DMS53 treated with DMSO at 0.1 percent for 48 hours (cell line): Measurements from ENCODE around the gene TMEM37.

Experiments
- DNase-seq: peaks from one replicate; lab custom pipeline; 2025; ENCODE audit not compliant: unreplicated experiment; lab: John Stamatoyannopoulos, UW

The TMEM37 gene

GRCh38 chr2:119417908-119418307 is 13.7 kb upstream of the TMEM37 start:
- no peak for DNase-seq

GRCh38 chr2:119419065-119419464 is 12.6 kb upstream of the TMEM37 start:
- DNase-seq: no peak

GRCh38 chr2:119419803-119420508 is 11.7 kb upstream of the TMEM37 start:
- no peak for DNase-seq

- no peak for DNase-seq
Measured at GRCh38 chr2:119421304-119421703, 10.3 kb upstream of the TMEM37 start.

GRCh38 chr2:119421741-119422140 is 9.9 kb upstream of the TMEM37 start:
- no peak for DNase-seq

GRCh38 chr2:119422360-119423107 is 9.1 kb upstream of the TMEM37 start:
- no peak for DNase-seq

GRCh38 chr2:119423108-119423444 is 8.6 kb upstream of the TMEM37 start:
- DNase-seq: no peak

GRCh38 chr2:119423811-119424210 is 7.8 kb upstream of the TMEM37 start:
- DNase-seq: no peak

GRCh38 chr2:119424284-119425118 is 7.2 kb upstream of the TMEM37 start:
- no peak for DNase-seq

GRCh38 chr2:119425119-119425405 is 6.6 kb upstream of the TMEM37 start:
- no peak for DNase-seq

- DNase-seq: no peak
Measured at GRCh38 chr2:119425620-119426395, 5.8 kb upstream of the TMEM37 start.

- no peak for DNase-seq
Measured at GRCh38 chr2:119426396-119426675, 5.3 kb upstream of the TMEM37 start.

- no peak for DNase-seq
Measured at GRCh38 chr2:119426801-119427395, 4.8 kb upstream of the TMEM37 start.

GRCh38 chr2:119427756-119428155 is 3.9 kb upstream of the TMEM37 start:
- DNase-seq: no peak

- no peak for DNase-seq
Measured at GRCh38 chr2:119428488-119429224, 3.0 kb upstream of the TMEM37 start.

GRCh38 chr2:119429225-119429981 is 2.3 kb upstream of the TMEM37 start:
- DNase-seq: no peak

- DNase-seq: no peak
Measured at GRCh38 chr2:119430023-119430498, 1.6 kb upstream of the TMEM37 start.

GRCh38 chr2:119431976-119432850 is 559 bp downstream of the TMEM37 start:
- no peak for DNase-seq
